Aorta (tissue), 5 donors: Measurements from ENCODE around the gene GPR146. TPM values are rescaled to one million over a fixed set of nuclear protein-coding genes. Genes with fewer than 3 reads are reported as not detected.
A peak's percentile ranks its signal among the peaks of the same experiment; 100 is the strongest.

Experiments used
- ATAC-seq: fragments of 200-7000 bp; cut with Tn5 transposase; one replicate; pipeline ENCODE4 v1.9.1; 2022; ENCODE audit warnings: moderate library complexity; ENCODE audit not compliant: low FRiP score
- DNase-seq, 2 donors: peaks; one replicate each; pipeline ENCODE4 v3.0.0-alpha.2; 2020
- H3K27ac ChIP-seq, 2 donors: one replicate each; pipeline ENCODE4 v1.5.1; 2013; ENCODE audit warnings: low read length in 2 of 2, mild to moderate bottlenecking in 2 of 2, moderate library complexity in 2 of 2, control low read depth in 1 of 2, inconsistent platforms in 1 of 2, low read depth in 1 of 2
- H3K27me3 ChIP-seq, 2 donors: one replicate each; pipeline ENCODE4 v1.6.1; 2013; ENCODE audit warnings: control low read depth in 1 of 2, low read length in 1 of 2, mild to moderate bottlenecking in 1 of 2, moderate library complexity in 1 of 2; ENCODE audit not compliant: insufficient read depth in 2 of 2, control insufficient read depth in 1 of 2
- H3K36me3 ChIP-seq, 2 donors: one replicate each; pipeline ENCODE4 v1.6.1; 2013; ENCODE audit warnings: control low read depth in 1 of 2, low read length in 1 of 2, mild to moderate bottlenecking in 1 of 2; ENCODE audit not compliant: insufficient read depth in 2 of 2, control insufficient read depth in 1 of 2
- H3K4me1 ChIP-seq, 2 donors: one replicate each; pipeline ENCODE4 v1.6.1; 2013; ENCODE audit warnings: low read length in 2 of 2, control low read depth in 1 of 2, mild to moderate bottlenecking in 1 of 2, moderate library complexity in 1 of 2; ENCODE audit not compliant: insufficient read depth in 2 of 2, control insufficient read depth in 1 of 2
- H3K4me3 ChIP-seq, 2 donors: one replicate each; pipeline ENCODE4 v1.5.1; 2013; ENCODE audit warnings: low read length in 2 of 2, control low read depth in 1 of 2, mild to moderate bottlenecking in 1 of 2
- H3K9me3 ChIP-seq: one replicate; pipeline ENCODE4 v1.6.1; 2013; ENCODE audit warnings: mild to moderate bottlenecking, low read length; ENCODE audit not compliant: control insufficient read depth
- WGBS, 2 donors: extraction: QIAGEN DNeasy Blood & Tissue Kit; methylation state at CpG; one replicate each; pipeline ENCODE4 v1.1.7; 2013; 5-methylcytosine and 5-hydroxymethylcytosine counted together
- intact Hi-C, 2 donors: fragments of 100-400 bp; cut with DNase I; formaldehyde crosslinking; loops; one replicate each; pipeline versions ENCODE4 v1.14.2 to v1.15.0; 2022
- polyA plus RNA-seq, 2 donors: library from polyadenylated mRNA; stranded (reverse); fragments of 200-250 nt; gene quantifications; one replicate each; pipeline ENCODE4 v1.2.3, GENCODE V29; 2013
- total RNA-seq, 2 donors: library from RNA; stranded (reverse); fragmentation: NEBNext Ultra II Directional; extraction: Animal tissue kit (Norgen Biotek cat#: 25700); gene quantifications; one replicate each; pipeline ENCODE4 v1.2.1, GENCODE V29; 2021
- donor health status: healthy with polysubstance abuse.
- donor health status: Bipolar disorder and iron deficiency.
- donor health status: DM: no; HTN: no; CAD: no.
- donor health status: DM: no; HTN: no; CAD: no.
- donor health status: DM: yes; HTN: yes; CAD: no.

Gene GPR146
- total and polyA plus RNA-seq, 4 donors, result 2.2 to 44.2 (median 10.4) TPM

DNA sequence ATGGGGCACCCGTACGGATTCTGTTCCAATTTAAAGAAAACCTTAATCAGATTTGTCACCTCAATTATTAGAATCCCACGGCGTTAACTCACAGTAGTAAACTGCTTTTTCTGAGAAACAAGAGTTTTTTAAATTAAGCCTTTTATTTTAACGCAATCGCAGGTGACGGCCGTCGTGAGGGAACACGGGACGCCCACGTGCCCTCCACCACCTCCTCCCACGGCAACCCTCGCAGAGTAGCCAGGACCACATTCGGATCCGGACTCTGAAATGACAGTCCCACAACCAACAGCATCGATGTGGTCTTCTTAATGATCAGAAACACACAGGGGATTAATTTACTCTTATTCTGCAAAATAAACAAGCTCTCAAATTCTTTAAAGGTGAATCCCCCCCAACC is 22.0 kb upstream of the GPR146 start:
- Histone ChIP-seq H3K4me3 (no peak overlapping the region), H3K4me1 (no peaks in the 10 kb centered on the region), H3K27me3 (no peaks in the 10 kb centered on the region), H3K9me3 (no peaks in the 10 kb centered on the region), H3K36me3 (no peaks in the 10 kb centered on the region), H3K27ac (no peak overlapping the region)
- intact Hi-C loops, result no loop called here
- ATAC-seq (no peak), DNase-seq (peak in 1 of 2 donors; percentile 15)
- WGBS, 2 donors, result 95 to 96% methylated on average over 17 of the region's 17 CpGs

DNA sequence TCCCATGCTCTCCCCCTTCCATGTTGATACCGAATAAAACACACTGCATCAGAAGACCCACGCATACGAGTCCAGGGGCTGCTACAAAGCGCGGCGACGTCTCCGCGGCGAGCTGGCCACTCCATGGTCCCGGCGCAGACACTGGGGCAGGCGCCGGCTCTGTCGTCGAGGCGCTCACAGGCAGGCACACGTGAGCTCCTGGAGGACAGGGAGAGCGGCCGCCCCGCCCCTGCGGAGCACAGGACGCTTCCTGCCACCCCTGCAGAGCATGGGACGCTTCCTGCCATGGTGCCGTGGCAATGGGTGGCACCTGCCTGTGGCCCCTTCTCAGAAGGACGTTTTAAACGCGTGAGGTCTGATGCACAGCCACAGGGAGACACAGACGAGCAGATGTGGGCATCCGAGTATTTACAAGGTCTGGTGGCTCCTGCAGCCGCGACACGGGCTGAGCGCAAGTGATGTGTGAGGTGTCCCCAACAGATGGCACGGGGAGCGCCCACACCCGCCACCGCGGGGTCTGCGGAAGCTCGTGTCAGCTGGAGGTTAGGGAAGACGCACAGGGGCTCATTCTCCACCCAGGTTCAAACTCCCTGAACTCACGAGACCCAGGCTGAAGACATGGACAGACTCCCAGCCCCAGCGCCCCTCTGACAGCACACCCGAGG is 21.4 kb upstream of the GPR146 start:
- no peaks in the 10 kb centered on the region for H3K4me1 ChIP-seq
- no peaks in the 10 kb centered on the region for H3K36me3 ChIP-seq
- H3K27me3 ChIP-seq, result no peaks in the 10 kb centered on the region
- no peak overlapping the region for H3K4me3 ChIP-seq
- 93 to 94% methylated on average over 45 of the region's 45 CpGs for WGBS, 2 donors
- DNase-seq, result no peak
- no peak for ATAC-seq
- intact Hi-C loops, result no loop called here
- H3K9me3 ChIP-seq, result no peaks in the 10 kb centered on the region
- H3K27ac ChIP-seq, result no peak overlapping the region

DNA sequence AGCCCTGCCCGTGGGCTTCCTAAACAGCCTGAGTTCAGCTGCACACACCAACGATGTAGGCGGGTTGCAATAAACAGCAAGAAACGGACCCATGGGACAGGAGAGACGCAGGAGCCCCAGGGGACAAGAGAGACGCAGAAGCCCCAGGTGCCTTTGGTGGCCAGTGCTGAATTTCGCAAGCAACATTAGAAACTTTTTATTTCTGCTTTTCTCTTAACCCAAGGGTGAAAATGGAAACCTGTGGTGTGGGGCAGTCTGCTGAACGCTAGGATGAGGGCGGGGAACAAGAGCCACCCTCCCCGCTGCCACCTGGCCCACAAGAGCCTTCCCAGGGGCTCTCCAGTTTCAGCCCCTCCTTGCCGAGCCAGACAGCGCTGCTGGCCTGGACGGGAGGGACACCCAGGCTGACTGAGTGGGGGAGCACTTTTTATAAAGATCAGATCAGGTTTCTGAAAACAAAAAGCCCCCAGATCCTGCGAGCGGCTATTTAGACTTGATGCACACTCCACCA is 20.0 kb upstream of the GPR146 start:
- no peaks in the 10 kb centered on the region for H3K4me1 ChIP-seq
- no peak for ATAC-seq

DNA sequence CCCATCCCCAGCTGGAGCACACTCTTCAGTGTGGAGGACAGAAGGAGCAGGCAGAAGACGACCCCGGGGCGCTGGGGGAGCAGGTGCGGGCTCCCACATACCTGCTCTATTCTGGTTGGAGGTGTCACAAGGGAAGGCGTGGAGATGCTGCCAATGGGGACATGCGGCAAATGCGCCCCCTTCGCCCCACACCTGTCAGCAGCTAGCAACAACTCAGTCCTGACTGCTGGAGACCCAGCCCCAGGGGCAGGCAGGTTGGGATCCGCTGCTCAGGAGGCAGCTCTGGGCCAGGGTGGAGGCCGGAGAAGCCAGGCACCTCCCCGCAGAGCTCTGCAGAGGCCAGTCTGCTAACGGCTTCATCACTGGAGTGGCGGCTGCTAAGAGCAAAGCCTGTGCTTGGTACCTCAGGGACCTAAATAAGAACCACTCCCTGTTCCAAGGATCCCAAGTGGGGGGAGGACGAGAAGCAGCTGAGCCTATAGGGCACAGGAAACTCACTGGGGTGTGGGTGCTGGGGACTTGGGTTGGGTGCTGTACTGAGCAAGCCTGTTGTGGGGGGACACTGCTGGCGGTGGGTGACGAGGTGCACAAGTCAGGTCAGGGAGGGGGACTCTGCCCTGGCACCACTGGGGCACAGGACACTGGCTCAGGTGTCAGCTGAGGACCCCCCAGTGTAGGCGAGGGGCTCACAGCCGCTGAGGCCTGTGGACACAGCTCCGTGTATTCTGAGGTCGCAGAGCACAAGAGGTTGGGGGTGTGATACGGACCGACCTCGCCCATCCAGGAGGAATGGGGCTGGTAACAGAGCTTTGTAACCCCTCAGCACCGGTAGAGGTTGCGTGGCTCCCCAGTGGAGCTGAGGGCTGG is 19.2 kb upstream of the GPR146 start:
- no peak for DNase-seq
- no peak overlapping the region for H3K4me3 ChIP-seq
- ATAC-seq, result no peak
- H3K4me1 ChIP-seq, result no peaks in the 10 kb centered on the region
- H3K27ac ChIP-seq, result no peak overlapping the region
- no peaks in the 10 kb centered on the region for H3K9me3 ChIP-seq
- no peaks in the 10 kb centered on the region for H3K36me3 ChIP-seq
- 90 to 93% methylated on average over 25 of the region's 25 CpGs for WGBS, 2 donors
- no peaks in the 10 kb centered on the region for H3K27me3 ChIP-seq
- intact Hi-C loops, result no loop called here

More for the DNA sequence above, 20.0 kb upstream of the GPR146 start:
- H3K27me3 ChIP-seq, result no peaks in the 10 kb centered on the region
- DNase-seq, result no peak
- H3K27ac ChIP-seq, result no peak overlapping the region
- H3K4me3 ChIP-seq, result no peak overlapping the region
- H3K9me3 ChIP-seq, result no peaks in the 10 kb centered on the region
- no peaks in the 10 kb centered on the region for H3K36me3 ChIP-seq
- intact Hi-C loops, result no loop called here
- 77% methylated on average over 15 of the region's 15 CpGs for WGBS, 2 donors

DNA sequence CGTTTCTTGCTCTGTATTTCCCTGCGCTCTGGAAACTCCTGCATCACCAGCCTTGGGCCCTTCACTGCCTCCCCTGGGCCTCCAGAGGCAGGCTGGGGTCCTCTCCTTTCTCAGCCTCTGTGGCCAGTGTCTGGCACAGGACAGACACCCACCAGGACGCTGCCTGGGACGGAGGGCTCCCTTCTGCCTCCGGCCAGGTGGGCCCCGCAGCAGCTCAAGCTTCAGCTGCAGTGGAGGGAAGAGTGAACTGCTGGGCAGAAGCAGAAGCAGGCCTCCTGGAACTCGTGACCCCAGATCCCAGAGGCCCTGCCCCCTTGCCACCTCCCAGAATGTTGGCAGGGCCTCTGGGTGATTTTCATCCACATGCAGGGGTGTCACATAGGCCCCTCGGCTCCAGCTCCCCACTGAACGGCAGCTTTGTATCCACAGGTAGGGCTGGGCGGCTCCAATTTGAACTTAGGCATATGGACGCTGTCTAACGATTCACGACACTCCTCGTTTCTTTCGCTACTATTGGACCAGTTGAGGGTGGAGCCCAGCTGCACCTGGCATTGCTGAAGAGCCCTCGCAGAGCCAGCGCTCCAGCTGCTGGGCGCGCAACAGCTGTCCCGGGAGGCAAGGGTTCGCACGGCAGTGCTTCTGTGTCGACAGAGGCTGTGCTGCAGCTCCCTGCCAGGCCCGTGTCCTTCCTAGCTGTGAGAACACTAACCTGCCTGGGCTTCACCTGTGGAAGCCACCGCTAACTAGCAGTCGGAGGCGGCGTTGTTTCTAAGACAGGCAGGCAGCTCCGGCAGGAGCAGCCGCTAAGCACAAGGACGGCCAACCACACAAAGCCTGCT is 18.4 kb upstream of the GPR146 start:
- H3K36me3 ChIP-seq, result no peaks in the 10 kb centered on the region
- no peaks in the 10 kb centered on the region for H3K9me3 ChIP-seq
- H3K27me3 ChIP-seq, result no peaks in the 10 kb centered on the region
- 88 to 90% methylated on average over 31 of the region's 31 CpGs for WGBS, 2 donors
- H3K4me1 ChIP-seq, result no peaks in the 10 kb centered on the region
- ATAC-seq (no peak), DNase-seq (no peak)
- H3K27ac ChIP-seq, result no peak overlapping the region
- intact Hi-C loops, result no loop called here
- no peak overlapping the region for H3K4me3 ChIP-seq

DNA sequence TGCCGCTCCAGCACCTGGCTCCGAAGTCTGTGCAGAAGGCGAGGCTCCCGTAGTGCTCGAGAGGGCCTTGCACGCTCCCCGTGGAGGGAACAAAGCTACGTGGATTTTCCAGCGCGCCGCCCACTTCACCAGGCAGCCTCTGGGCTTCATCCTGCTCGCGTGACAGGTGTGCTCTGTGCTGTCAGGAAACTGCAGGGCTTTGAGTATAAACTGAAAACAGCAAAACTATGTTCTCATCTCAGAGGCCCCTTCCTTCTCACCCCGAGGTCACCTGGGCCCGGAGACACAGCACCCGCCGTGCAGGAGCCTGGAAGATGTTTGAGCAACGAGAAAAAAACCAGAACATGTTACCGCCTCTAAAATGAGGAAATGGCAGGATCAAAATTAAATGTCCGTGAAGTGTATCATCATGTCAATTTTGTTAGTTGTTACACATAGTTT is 17.6 kb upstream of the GPR146 start:
- DNase-seq (peak in 1 of 2 donors; percentile 44), ATAC-seq (no peak)
- 89 to 90% methylated on average over 20 of the region's 20 CpGs for WGBS, 2 donors
- Histone ChIP-seq H3K4me3 (no peak overlapping the region), H3K27me3 (no peaks in the 10 kb centered on the region), H3K36me3 (no peaks in the 10 kb centered on the region), H3K9me3 (no peaks in the 10 kb centered on the region), H3K27ac (no peak overlapping the region), H3K4me1 (no peaks in the 10 kb centered on the region)
- intact Hi-C loops, result no loop called here

DNA sequence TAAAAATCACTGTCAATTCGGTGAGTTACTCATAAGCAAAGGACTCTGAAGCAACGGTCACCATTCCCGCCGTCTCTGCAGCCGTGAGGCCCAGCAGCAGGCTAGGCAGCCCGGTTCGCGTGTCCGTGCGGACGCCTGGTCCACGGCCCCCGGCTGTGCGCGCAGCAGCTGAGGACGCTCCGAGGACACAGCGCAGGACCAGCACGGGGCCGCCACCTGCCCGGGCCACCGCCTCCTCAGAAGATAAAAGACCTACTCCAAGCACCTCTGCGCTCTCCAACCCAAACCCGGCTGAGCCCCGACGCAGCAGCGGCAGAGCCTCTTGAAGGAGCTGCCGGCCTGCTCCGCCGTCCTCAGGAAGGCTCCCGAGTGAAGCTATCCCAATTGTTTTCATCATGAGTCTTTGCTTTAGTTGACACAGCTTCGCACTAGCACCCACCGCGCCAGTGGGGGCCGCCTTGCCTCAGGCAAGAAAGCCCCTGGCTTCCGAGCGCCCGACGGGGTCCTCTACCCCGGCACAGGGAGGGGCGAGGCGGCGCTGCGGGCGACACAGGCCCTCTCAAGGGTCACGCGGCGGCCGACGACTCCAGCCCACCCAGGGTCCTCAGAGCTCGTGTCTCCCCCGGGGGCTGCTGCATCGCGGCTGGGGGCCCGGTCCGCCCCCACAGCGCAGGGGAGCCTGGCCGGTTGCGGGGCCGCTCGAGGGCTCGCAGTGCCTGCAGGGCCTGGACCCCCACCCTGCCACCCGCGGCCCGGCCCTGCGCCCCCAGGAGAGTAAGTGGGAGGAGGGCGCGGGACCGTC is 16.9 kb upstream of the GPR146 start:
- peak overlapping the region in 1 of 2 donors; percentile 16 for H3K27ac ChIP-seq
- no peaks in the 10 kb centered on the region for H3K4me1 ChIP-seq
- no peaks in the 10 kb centered on the region for H3K36me3 ChIP-seq
- peak; percentile 0 for ATAC-seq
- WGBS, 2 donors, result 5 to 7% methylated on average over 65 to 69 of the region's 69 CpGs
- DNase-seq, result peak in 1 of 2 donors; percentile 59
- no peaks in the 10 kb centered on the region for H3K27me3 ChIP-seq
- peak overlapping the region; percentile 69 to 84 for H3K4me3 ChIP-seq
- no peaks in the 10 kb centered on the region for H3K9me3 ChIP-seq
- intact Hi-C loops, result loop anchor here in 1 of 2 donors (2.0 kb wide), 1 partner anchor 17 kb away; the partner anchor contains the start of gene GPR146
